Nephron (organoid): ENCODE results near the gene GIT2.

Experiments used
- H3K27ac Mint-ChIP-seq, 3 experiments: 2 replicates each; pipeline ENCODE4 v1.8.0; 2020; ENCODE audit warnings: mixed read lengths in 3 of 3, mild to moderate bottlenecking in 2 of 3, moderate library complexity in 1 of 3
- H3K27me3 Mint-ChIP-seq: 2 replicates; pipeline ENCODE4 v1.8.0; 2021; ENCODE audit warnings: low read depth, mild to moderate bottlenecking, moderate library complexity, mixed read lengths
- H3K36me3 Mint-ChIP-seq: 2 replicates; pipeline ENCODE4 v1.8.0; 2020; ENCODE audit warnings: low read depth, mixed read lengths
- H3K4me1 Mint-ChIP-seq: 2 replicates; pipeline ENCODE4 v1.8.0; 2020; ENCODE audit warnings: mixed read lengths
- H3K4me3 Mint-ChIP-seq, 3 experiments: 2 replicates each; pipeline ENCODE4 v1.8.0; 2020; ENCODE audit warnings: mild to moderate bottlenecking in 3 of 3, mixed read lengths in 3 of 3, moderate library complexity in 2 of 3
- H3K9me3 Mint-ChIP-seq: 2 replicates; pipeline ENCODE4 v1.8.0; 2020; ENCODE audit warnings: mixed read lengths
- TF ChIP-seq, protein P1 (sequence below), 3 experiments: fragments of 200-600 bp; sonication (generic); IDR thresholded peaks; one replicate each; pipeline ENCODE4 v1.5.0; 2021; ENCODE audit warnings: antibody characterized with exemption in 3 of 3; ENCODE audit not compliant: unreplicated experiment in 3 of 3

The GIT2 gene

GRCh38 chr12:109967383-109968031 lies 28.7 kb downstream of the GIT2 start:
- no peaks in the 10 kb centered on the region for H3K4me1 Mint-ChIP-seq
- no peaks in the 10 kb centered on the region for H3K27me3 Mint-ChIP-seq
- peaks cover 37% of the 10 kb centered on the region for H3K36me3 Mint-ChIP-seq
- H3K4me3 Mint-ChIP-seq = no peak overlapping the region
- no peaks in the 10 kb centered on the region for H3K9me3 Mint-ChIP-seq
- TF ChIP-seq, protein P1, sequence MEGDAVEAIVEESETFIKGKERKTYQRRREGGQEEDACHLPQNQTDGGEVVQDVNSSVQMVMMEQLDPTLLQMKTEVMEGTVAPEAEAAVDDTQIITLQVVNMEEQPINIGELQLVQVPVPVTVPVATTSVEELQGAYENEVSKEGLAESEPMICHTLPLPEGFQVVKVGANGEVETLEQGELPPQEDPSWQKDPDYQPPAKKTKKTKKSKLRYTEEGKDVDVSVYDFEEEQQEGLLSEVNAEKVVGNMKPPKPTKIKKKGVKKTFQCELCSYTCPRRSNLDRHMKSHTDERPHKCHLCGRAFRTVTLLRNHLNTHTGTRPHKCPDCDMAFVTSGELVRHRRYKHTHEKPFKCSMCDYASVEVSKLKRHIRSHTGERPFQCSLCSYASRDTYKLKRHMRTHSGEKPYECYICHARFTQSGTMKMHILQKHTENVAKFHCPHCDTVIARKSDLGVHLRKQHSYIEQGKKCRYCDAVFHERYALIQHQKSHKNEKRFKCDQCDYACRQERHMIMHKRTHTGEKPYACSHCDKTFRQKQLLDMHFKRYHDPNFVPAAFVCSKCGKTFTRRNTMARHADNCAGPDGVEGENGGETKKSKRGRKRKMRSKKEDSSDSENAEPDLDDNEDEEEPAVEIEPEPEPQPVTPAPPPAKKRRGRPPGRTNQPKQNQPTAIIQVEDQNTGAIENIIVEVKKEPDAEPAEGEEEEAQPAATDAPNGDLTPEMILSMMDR (IDR thresholded peaks at IDR 0.05; ENCODE audit: unreplicated experiment in 3 of 3) = no peak
- no peak overlapping the region for H3K27ac Mint-ChIP-seq

GRCh38 chr12:109966546-109966945 lies 29.6 kb downstream of the GIT2 start:
- peaks cover 33% of the 10 kb centered on the region for H3K36me3 Mint-ChIP-seq
- H3K27me3 Mint-ChIP-seq = no peaks in the 10 kb centered on the region
- H3K4me1 Mint-ChIP-seq = no peaks in the 10 kb centered on the region
- H3K27ac Mint-ChIP-seq = no peak overlapping the region
- H3K9me3 Mint-ChIP-seq = no peaks in the 10 kb centered on the region
- TF ChIP-seq, protein P1 (IDR thresholded peaks at IDR 0.05; ENCODE audit: unreplicated experiment in 3 of 3) = no peak
- H3K4me3 Mint-ChIP-seq = no peak overlapping the region

GRCh38 chr12:109963743-109964429 lies 32.3 kb downstream of the GIT2 start:
- TF ChIP-seq, protein P1 (IDR thresholded peaks at IDR 0.05; ENCODE audit: unreplicated experiment in 3 of 3) = no peak
- no peak overlapping the region for H3K27ac Mint-ChIP-seq
- H3K4me1 Mint-ChIP-seq = no peaks in the 10 kb centered on the region
- no peak overlapping the region for H3K4me3 Mint-ChIP-seq
- H3K27me3 Mint-ChIP-seq = no peaks in the 10 kb centered on the region
- H3K9me3 Mint-ChIP-seq = no peaks in the 10 kb centered on the region
- peaks cover 48% of the 10 kb centered on the region for H3K36me3 Mint-ChIP-seq

- Mint-ChIP-seq H3K27ac (no peak overlapping the region), H3K4me3 (no peak overlapping the region), H3K27me3 (no peaks in the 10 kb centered on the region), H3K36me3 (peaks cover 54% of the 10 kb centered on the region), H3K4me1 (no peaks in the 10 kb centered on the region), H3K9me3 (no peaks in the 10 kb centered on the region)
- TF ChIP-seq, protein P1 (IDR thresholded peaks at IDR 0.05; ENCODE audit: unreplicated experiment in 3 of 3) = no peak
Observed at GRCh38 chr12:109963330-109963729, 32.8 kb downstream of the GIT2 start.

DNA sequence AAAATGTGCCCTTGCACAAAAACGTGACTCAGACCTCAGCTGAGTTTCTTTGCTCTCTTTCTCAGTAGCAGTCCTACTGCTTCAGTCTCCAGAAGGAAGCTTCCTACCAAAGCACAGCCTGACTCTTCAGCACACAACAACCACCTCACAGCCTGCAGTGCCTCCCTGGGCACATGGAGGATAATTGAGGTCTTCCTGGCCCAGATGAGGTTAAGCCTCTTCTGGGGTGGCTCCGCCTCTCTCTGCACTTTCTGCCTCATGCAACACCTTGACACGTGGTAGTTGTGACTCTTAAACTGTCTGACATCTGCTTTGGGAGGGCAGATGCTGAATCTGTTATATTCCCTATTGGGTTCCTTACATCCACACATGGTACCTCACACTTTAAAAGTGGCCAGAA lies 33.8 kb downstream of the GIT2 start:
- TF ChIP-seq, protein P1 (IDR thresholded peaks at IDR 0.05; ENCODE audit: unreplicated experiment in 3 of 3) = no peak
- Mint-ChIP-seq H3K4me3 (no peak overlapping the region), H3K27me3 (no peaks in the 10 kb centered on the region), H3K36me3 (peaks cover 63% of the 10 kb centered on the region), H3K9me3 (no peaks in the 10 kb centered on the region), H3K27ac (no peak overlapping the region), H3K4me1 (no peaks in the 10 kb centered on the region)

DNA sequence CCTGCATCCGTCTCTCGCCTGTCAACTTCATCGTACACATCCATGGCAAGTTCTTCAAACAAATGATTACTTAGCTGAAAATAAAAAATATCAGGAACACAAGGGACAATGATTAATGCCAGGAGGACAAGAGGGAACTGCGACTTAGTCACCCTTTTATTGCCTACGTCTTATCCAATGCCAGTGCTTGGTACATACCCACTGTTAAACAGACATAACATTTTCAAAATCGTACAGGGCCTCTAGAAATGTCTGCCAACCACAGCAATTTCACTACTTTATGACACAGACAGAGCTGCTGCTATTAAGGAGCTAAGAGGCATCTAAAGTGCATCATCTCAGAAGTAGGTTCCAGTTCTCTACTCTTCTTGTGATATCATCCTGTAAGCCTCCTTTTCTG lies 34.6 kb downstream of the GIT2 start:
- H3K9me3 Mint-ChIP-seq = no peaks in the 10 kb centered on the region
- no peak overlapping the region for H3K27ac Mint-ChIP-seq
- TF ChIP-seq, protein P1 (IDR thresholded peaks at IDR 0.05; ENCODE audit: unreplicated experiment in 3 of 3) = no peak
- H3K4me1 Mint-ChIP-seq = no peaks in the 10 kb centered on the region
- H3K4me3 Mint-ChIP-seq = no peak overlapping the region
- peaks cover 66% of the 10 kb centered on the region for H3K36me3 Mint-ChIP-seq
- no peaks in the 10 kb centered on the region for H3K27me3 Mint-ChIP-seq
